A549 (cell line): ENCODE data around the gene ADA. TPM values are rescaled to one million over a fixed set of nuclear protein-coding genes. Genes with fewer than 3 reads are reported as not detected.

ENCODE experiments used
- ATAC-seq, 2 experiments: fragments of 200-7000 bp in 1 of 2; fragments of >200 bp in 1 of 2; cut with Nextera tagmentation in 1 of 2; cut with Tn5 transposase in 1 of 2; 3 replicates each; pipeline versions ENCODE4 v1.8.0 to v1.9.1; 2018 to 2020; ENCODE audit warnings: mild to moderate bottlenecking in 1 of 2, moderate library complexity in 1 of 2
- CTCF ChIA-PET: fragments of 300-600 bp; sonication (Branson Sonifier 250); formaldehyde crosslinking; extraction: SDS; loops from one replicate; lab custom pipeline; 2021; ENCODE audit warnings: antibody characterized with exemption, inconsistent platforms; lab: Yijun Ruan, JAX
- POLR2A ChIA-PET: fragments of 350-600 bp; formaldehyde crosslinking; extraction: SDS; loops from one replicate; lab custom pipeline; 2021; ENCODE audit warnings: antibody characterized with exemption, inconsistent platforms; lab: Yijun Ruan, JAX
- DNase-seq, 2 experiments: peaks; one replicate each; pipeline versions ENCODE4 v3.0.0 to v3.0.0-alpha.2; 2011 to 2016; ENCODE audit warnings: low read depth in 1 of 2, low spot score in 1 of 2
- FAIRE-seq: peaks from 2 replicates; lab custom pipeline; 2011; peaks lifted over from hg19 to GRCh38; lab: Jason Lieb, UNC
- H3K27ac ChIP-seq, 2 experiments: fragments of >200 bp; sonication (Bioruptor Twin); formaldehyde crosslinking; 3 replicates each; pipeline ENCODE4 v1.5.1; 2016 to 2017
- H3K4me1 ChIP-seq: fragments of >200 bp; sonication (Bioruptor Twin); formaldehyde crosslinking; 3 replicates; pipeline ENCODE4 v1.6.1; 2016
- H3K4me2 ChIP-seq: fragments of >200 bp; sonication (Bioruptor Twin); formaldehyde crosslinking; 3 replicates; pipeline ENCODE4 v1.6.1; 2016
- H3K4me3 ChIP-seq: fragments of >200 bp; sonication (Bioruptor Twin); formaldehyde crosslinking; 3 replicates; pipeline ENCODE4 v1.5.1; 2016
- H3K9me3 ChIP-seq: fragments of >200 bp; sonication (Bioruptor Twin); formaldehyde crosslinking; 3 replicates; pipeline ENCODE4 v1.6.1; 2016
- BCL3 ChIP-seq: fragments of >200 bp; sonication (Bioruptor Twin); formaldehyde crosslinking; IDR thresholded peaks from 3 replicates; pipeline ENCODE4 v1.6.1; 2016
- CBX8 ChIP-seq: fragments of 200-600 bp; sonication (generic); IDR thresholded peaks from 2 replicates; pipeline ENCODE4 v1.6.1; 2016
- EHF ChIP-seq: fragments of 250-450 bp; sonication (Bioruptor Pico); IDR thresholded peaks from 2 replicates; pipeline ENCODE4 v1.5.0; 2020; ENCODE audit warnings: mild to moderate bottlenecking
- EHMT2 ChIP-seq: fragments of 200-600 bp; sonication (generic); IDR thresholded peaks from 2 replicates; pipeline ENCODE4 v1.6.1; 2016; ENCODE audit warnings: antibody characterized with exemption, low read depth, mild to moderate bottlenecking, moderate library complexity
- GATA3 ChIP-seq: IDR thresholded peaks from 2 replicates; pipeline ENCODE4 v1.6.1; 2012; ENCODE audit warnings: borderline replicate concordance
- HDAC2 ChIP-seq: fragments of 200-600 bp; sonication (generic); IDR thresholded peaks from 2 replicates; pipeline ENCODE4 v1.6.1; 2016
- HES2 ChIP-seq: fragments of >200 bp; sonication (Bioruptor Twin); formaldehyde crosslinking; IDR thresholded peaks from 2 replicates; pipeline ENCODE4 v1.6.1; 2016
- HMGXB4 ChIP-seq: fragments of 250-450 bp; sonication (Bioruptor Pico); IDR thresholded peaks from 2 replicates; pipeline ENCODE4 v1.5.0; 2021; ENCODE audit warnings: mild to moderate bottlenecking, moderate library complexity, borderline replicate concordance
- HOXA7 ChIP-seq: fragments of 250-450 bp; sonication (Bioruptor Pico); IDR thresholded peaks from 2 replicates; pipeline ENCODE4 v1.5.0; 2020; ENCODE audit warnings: mild to moderate bottlenecking, moderate library complexity
- KDM1A ChIP-seq: fragments of 200-600 bp; sonication (generic); IDR thresholded peaks from 2 replicates; pipeline ENCODE4 v1.6.1; 2016; ENCODE audit warnings: low read depth, mild to moderate bottlenecking
- KDM5A ChIP-seq: fragments of 200-600 bp; sonication (generic); IDR thresholded peaks from 2 replicates; pipeline ENCODE4 v1.6.1; 2016; ENCODE audit warnings: antibody characterized with exemption, mild to moderate bottlenecking
- NR3C1 ChIP-seq: fragments of >200 bp; sonication (Bioruptor Twin); formaldehyde crosslinking; IDR thresholded peaks from 3 replicates; pipeline ENCODE4 v1.6.1; 2017
- PBX3 ChIP-seq: IDR thresholded peaks from 2 replicates; pipeline ENCODE4 v1.6.1; 2012
- PHF8 ChIP-seq: fragments of 200-600 bp; sonication (generic); IDR thresholded peaks from 2 replicates; pipeline ENCODE4 v1.6.1; 2016; ENCODE audit warnings: low read depth, mild to moderate bottlenecking, antibody characterized with exemption, moderate library complexity, borderline replicate concordance
- POLR2A ChIP-seq: IDR thresholded peaks from 2 replicates; pipeline ENCODE4 v1.6.1; 2012; ENCODE audit warnings: mild to moderate bottlenecking, low read length
- RCOR1 ChIP-seq: fragments of 150-350 bp; IDR thresholded peaks from 2 replicates; pipeline ENCODE4 v1.6.1; 2014; ENCODE audit warnings: antibody characterized with exemption, low read length, low read depth
- REST ChIP-seq: fragments of 200-600 bp; sonication (generic); IDR thresholded peaks from 2 replicates; pipeline ENCODE4 v1.6.1; 2016; ENCODE audit warnings: antibody characterized with exemption, mild to moderate bottlenecking, moderate library complexity
- RFX5 ChIP-seq: fragments of 450-650 bp; IDR thresholded peaks from 2 replicates; pipeline ENCODE4 v1.7.1; 2014; ENCODE audit warnings: antibody characterized with exemption, mild to moderate bottlenecking, moderate library complexity
- SMC3 ChIP-seq: fragments of >200 bp; sonication (Bioruptor Twin); formaldehyde crosslinking; IDR thresholded peaks from 3 replicates; pipeline ENCODE4 v1.6.1; 2018; ENCODE audit warnings: inconsistent platforms
- SREBF2 ChIP-seq: fragments of 450-650 bp; IDR thresholded peaks from 2 replicates; pipeline ENCODE4 v1.6.1; 2014; ENCODE audit warnings: mild to moderate bottlenecking, moderate library complexity
- ZC3H11A ChIP-seq: fragments of 450-650 bp; IDR thresholded peaks from 2 replicates; pipeline ENCODE4 v1.6.1; 2014; ENCODE audit warnings: antibody characterized with exemption, mild to moderate bottlenecking
- ZNF302 ChIP-seq: fragments of 250-450 bp; sonication (Bioruptor Pico); IDR thresholded peaks from 2 replicates; pipeline ENCODE4 v1.9.0; 2021; ENCODE audit warnings: inconsistent platforms, mild to moderate bottlenecking, moderate library complexity
- ZSCAN20 ChIP-seq: fragments of 250-450 bp; sonication (Bioruptor Pico); IDR thresholded peaks from 2 replicates; pipeline ENCODE4 v1.8.0; 2022; ENCODE audit warnings: mild to moderate bottlenecking, moderate library complexity
- WGBS: methylation state at CpG from one replicate; pipeline ENCODE4 v1.1.6; 2017; ENCODE audit errors: missing lambda C conversion rate; 5-methylcytosine and 5-hydroxymethylcytosine counted together
- polyA plus RNA-seq, 4 experiments: library from polyadenylated mRNA; depleted of rRNA in 3 of 4; stranded (reverse); fragments of >200 nt; fragmentation: RNase III in 1 of 4; extraction: RNeasy Plus Mini Kit Qiagen cat#74134 plus additional on column Dnase treatment in 1 of 4; gene quantifications; 2 replicates in 3 of 4; 3 replicates in 1 of 4; pipeline ENCODE4 v1.2.3, GENCODE V29; 2011 to 2017

The ADA gene
- polyA plus RNA-seq, 2 of the 4 experiments (the other 2 are of a cell fraction), result 34.5 to 48.1 TPM

GRCh38 chr20:44626278-44626677 is 25.2 kb downstream of the ADA start (continued):
- no peak for TF ChIP-seq GATA3
- no peak for TF ChIP-seq PBX3
- no peak for TF ChIP-seq REST
- no peak for TF ChIP-seq HMGXB4 (CRISPR knock-in tag)
- no peak for TF ChIP-seq ZNF302 (CRISPR knock-in tag)
- no peak for TF ChIP-seq KDM5A

GRCh38 chr20:44625361-44625760 is 26.1 kb downstream of the ADA start:
- CTCF ChIA-PET, result interaction anchor here (1.4 to 5.0 kb wide), 2 partner anchors 14 to 15 kb away, joined by 4 to 25 read pairs; no protein-coding TSS in a partner anchor
- 94% methylated on average over 8 of the region's 8 CpGs for WGBS
- no peak for ATAC-seq

GRCh38 chr20:44624743-44625271 is 26.7 kb downstream of the ADA start:
- WGBS, result 96% methylated on average over 6 of the region's 6 CpGs
- Histone ChIP-seq H3K27ac (no peak overlapping the region), H3K9me3 (peaks cover 15% of the 10 kb centered on the region), H3K4me1 (no peaks in the 10 kb centered on the region), H3K4me2 (no peak overlapping the region), H3K4me3 (no peak overlapping the region)
- ChIA-PET POLR2A (no interaction called here), CTCF (interaction anchor here (1.4 to 5.0 kb wide), 2 partner anchors 14 to 15 kb away, joined by 4 to 25 read pairs; no protein-coding TSS in a partner anchor)
- ATAC-seq, result no peak
- FAIRE-seq, result no peak
- no peak for DNase-seq
- no peak for TF ChIP-seq HDAC2
- TF ChIP-seq RCOR1, result no peak
- no peak for TF ChIP-seq PHF8
- no peak for TF ChIP-seq SREBF2
- no peak for TF ChIP-seq HES2
- no peak for TF ChIP-seq HMGXB4 (CRISPR knock-in tag)
- no peak for TF ChIP-seq SMC3
- TF ChIP-seq ZNF302 (CRISPR knock-in tag), result no peak
- TF ChIP-seq RFX5, result no peak
- TF ChIP-seq ZSCAN20 (CRISPR knock-in tag), result no peak
- no peak for TF ChIP-seq EHMT2
- no peak for TF ChIP-seq POLR2A
- no peak for TF ChIP-seq NR3C1
- no peak for TF ChIP-seq KDM1A
- TF ChIP-seq BCL3, result no peak
- no peak for TF ChIP-seq ZC3H11A
- TF ChIP-seq CBX8, result no peak
- no peak for TF ChIP-seq EHF (CRISPR knock-in tag)
- no peak for TF ChIP-seq HOXA7 (CRISPR knock-in tag)

More at GRCh38 chr20:44625361-44625760, 26.1 kb downstream of the ADA start:
- no peak for FAIRE-seq
- H3K4me2 ChIP-seq, result no peak overlapping the region
- no peak for DNase-seq
- no peak overlapping the region for H3K27ac ChIP-seq
- TF ChIP-seq EHF (CRISPR knock-in tag) (no peak), RCOR1 (no peak)
- H3K4me3 ChIP-seq, result no peak overlapping the region
- POLR2A ChIA-PET, result no interaction called here
- H3K4me1 ChIP-seq, result no peaks in the 10 kb centered on the region
- H3K9me3 ChIP-seq, result peaks cover 15% of the 10 kb centered on the region
